K562 (cell line): ENCODE data around the gene PTTG1IP. TPM values are rescaled to one million over a fixed set of nuclear protein-coding genes. Genes with fewer than 3 reads are reported as not detected.

Experiments
- EP400 ChIP-seq: fragments of 450-650 bp; IDR thresholded peaks from 2 replicates; pipeline ENCODE4 v1.6.1; 2017; ENCODE audit warnings: antibody characterized with exemption, mild to moderate bottlenecking, moderate library complexity
- ESRRA ChIP-seq: fragments of 450-650 bp; IDR thresholded peaks from 2 replicates; pipeline ENCODE4 v1.6.1; 2014; ENCODE audit warnings: low read depth, mild to moderate bottlenecking, moderate library complexity, borderline replicate concordance
- HEY1 ChIP-seq: fragments of 250-450 bp; sonication (Bioruptor Pico); IDR thresholded peaks from 2 replicates; pipeline ENCODE4 v1.5.0; 2020; ENCODE audit warnings: mild to moderate bottlenecking, moderate library complexity, borderline replicate concordance
- HNRNPUL1 ChIP-seq: fragments of 200-400 bp; formaldehyde crosslinking; IDR thresholded peaks from 2 replicates; pipeline ENCODE4 v1.6.1; 2017; ENCODE audit warnings: low read length
- MEF2A ChIP-seq: IDR thresholded peaks from 2 replicates; pipeline ENCODE4 v1.6.1; 2011; ENCODE audit warnings: low read depth, mild to moderate bottlenecking, low read length, moderate library complexity; ENCODE audit not compliant: control insufficient read depth
- MTA2 ChIP-seq: fragments of 450-650 bp; IDR thresholded peaks from 2 replicates; pipeline ENCODE4 v1.6.1; 2016; ENCODE audit warnings: low read depth
- MTA3 ChIP-seq: fragments of 450-650 bp; formaldehyde crosslinking; IDR thresholded peaks from 2 replicates; pipeline ENCODE4 v1.6.1; 2017; ENCODE audit warnings: mild to moderate bottlenecking, borderline replicate concordance
- NR2C2 ChIP-seq, 2 experiments: fragments of 200-800 bp in 1 of 2; sonication (Bioruptor generic) in 1 of 2; sonication (generic) in 1 of 2; formaldehyde crosslinking in 1 of 2; IDR thresholded peaks; 2 replicates each; pipeline versions ENCODE4 v1.6.1 to v1.8.0; 2016 to 2022; ENCODE audit warnings: mild to moderate bottlenecking in 1 of 2, missing compliant biosample characterization in 1 of 2, missing genetic modification characterization in 1 of 2, missing genetic modification reagents in 1 of 2
- PPARD ChIP-seq: fragments of 250-450 bp; sonication (Bioruptor Pico); IDR thresholded peaks from 2 replicates; pipeline ENCODE4 v1.8.0; 2022; ENCODE audit warnings: inconsistent platforms, mild to moderate bottlenecking, moderate library complexity
- RBBP5 ChIP-seq: fragments of 200-600 bp; sonication (generic); IDR thresholded peaks from 2 replicates; pipeline ENCODE4 v1.6.1; 2012; ENCODE audit warnings: borderline replicate concordance, mild to moderate bottlenecking, low read length, control low read depth, inconsistent platforms; ENCODE audit not compliant: insufficient read depth, poor library complexity, severe bottlenecking
- RBM22 ChIP-seq: fragments of 200-400 bp; formaldehyde crosslinking; IDR thresholded peaks from 2 replicates; pipeline ENCODE4 v1.6.1; 2018; ENCODE audit warnings: low read length, low read depth; ENCODE audit not compliant: poor library complexity, severe bottlenecking
- RCOR1 ChIP-seq, 2 experiments: IDR thresholded peaks; 2 replicates each; pipeline ENCODE4 v1.6.1; 2012; ENCODE audit warnings: low read depth in 2 of 2, low read length in 2 of 2, borderline replicate concordance in 1 of 2, improper control_type of control experiment in 1 of 2
- SMAD3 ChIP-seq: fragments of 450-650 bp; formaldehyde crosslinking; conservative IDR thresholded peaks from 2 replicates; pipeline ENCODE4 v1.4.0; 2020; ENCODE audit warnings: mild to moderate bottlenecking
- SREBF2 ChIP-seq: sonication (generic); formaldehyde crosslinking; IDR thresholded peaks from 2 replicates; pipeline ENCODE4 v1.4.0; 2020; ENCODE audit warnings: mild to moderate bottlenecking, missing genetic modification reagents
- TGIF2 ChIP-seq: sonication (generic); formaldehyde crosslinking; IDR thresholded peaks from 2 replicates; pipeline ENCODE4 v1.8.1; 2022; ENCODE audit warnings: mild to moderate bottlenecking, missing genetic modification reagents, moderate library complexity
- WHSC1 ChIP-seq: IDR thresholded peaks from one replicate; pipeline ENCODE4 v1.6.1; 2012; ENCODE audit warnings: low read length, control low read depth, inconsistent platforms
- ZFX ChIP-seq: sonication (generic); formaldehyde crosslinking; IDR thresholded peaks from 2 replicates; pipeline ENCODE4 v1.8.0; 2022; ENCODE audit warnings: mild to moderate bottlenecking, missing genetic modification reagents, moderate library complexity
- ZNF644 ChIP-seq: fragments of 200-800 bp; sonication (Bioruptor generic); IDR thresholded peaks from 2 replicates; pipeline ENCODE4 v1.6.1; 2016; ENCODE audit warnings: low read depth, missing genetic modification characterization, missing compliant biosample characterization
- ZNF764 ChIP-seq: fragments of 250-450 bp; sonication (Bioruptor Pico); IDR thresholded peaks from 2 replicates; pipeline ENCODE4 v1.4.0; 2020; ENCODE audit warnings: low read depth, mild to moderate bottlenecking, moderate library complexity
- polyA plus RNA-seq, 8 experiments: library from polyadenylated mRNA; depleted of rRNA in 4 of 8; stranded (reverse) in 5 of 8; unstranded in 3 of 8; fragments of >200 nt; fragmentation: Nextera tagmentation in 2 of 8; fragmentation: Illumina TruSeq in 1 of 8; extraction: Ambion mirVana in 2 of 8; extraction: Trizol in 1 of 8; gene quantifications; 2 replicates each; pipeline versions ENCODE4 v1.2.1 to v1.2.3, GENCODE V29; 2011 to 2014; ENCODE audit warnings: inconsistent platforms in 1 of 8, missing spikeins in 1 of 8
- total RNA-seq, 7 experiments: library from RNA; depleted of rRNA in 6 of 7; stranded (reverse); fragments of >200 nt in 6 of 7; fragmentation: Illumina TruSeq in 2 of 7; extraction: Trizol in 2 of 7; gene quantifications; 2 replicates each; pipeline versions ENCODE4 v1.2.1 to v1.2.3, GENCODE V29; 2011 to 2021; ENCODE audit warnings: low replicate concordance in 1 of 7
- TF ChIP-seq, protein P1 (sequence below), 2 experiments: fragments of 450-650 bp; IDR thresholded peaks; 2 replicates each; pipeline ENCODE4 v1.6.1; 2018; ENCODE audit warnings: mild to moderate bottlenecking in 2 of 2, low read depth in 1 of 2; ENCODE audit not compliant: partially characterized antibody in 2 of 2
- TF ChIP-seq, protein P2 (sequence below): fragments of 450-650 bp; conservative IDR thresholded peaks from 2 replicates; pipeline ENCODE4 v1.6.1; 2016; ENCODE audit warnings: missing genetic modification characterization, low read depth, mild to moderate bottlenecking, missing compliant biosample characterization, moderate library complexity
- TF ChIP-seq, protein P3 (sequence below), 2 experiments: fragments of 250-450 bp in 1 of 2; fragments of 450-650 bp in 1 of 2; sonication (Bioruptor Pico) in 1 of 2; IDR thresholded peaks; 2 replicates each; pipeline versions ENCODE4 v1.6.1 to v1.8.0; 2016 to 2021; ENCODE audit warnings: mild to moderate bottlenecking in 2 of 2, moderate library complexity in 2 of 2, missing compliant biosample characterization in 1 of 2, missing genetic modification characterization in 1 of 2

Gene PTTG1IP
- total and polyA plus RNA-seq, 9 of the 15 experiments (the other 6 are each of a cell fraction or from before 2014, with no cell fraction given), result 5.0 to 99.3 (median 82.4) TPM

DNA sequence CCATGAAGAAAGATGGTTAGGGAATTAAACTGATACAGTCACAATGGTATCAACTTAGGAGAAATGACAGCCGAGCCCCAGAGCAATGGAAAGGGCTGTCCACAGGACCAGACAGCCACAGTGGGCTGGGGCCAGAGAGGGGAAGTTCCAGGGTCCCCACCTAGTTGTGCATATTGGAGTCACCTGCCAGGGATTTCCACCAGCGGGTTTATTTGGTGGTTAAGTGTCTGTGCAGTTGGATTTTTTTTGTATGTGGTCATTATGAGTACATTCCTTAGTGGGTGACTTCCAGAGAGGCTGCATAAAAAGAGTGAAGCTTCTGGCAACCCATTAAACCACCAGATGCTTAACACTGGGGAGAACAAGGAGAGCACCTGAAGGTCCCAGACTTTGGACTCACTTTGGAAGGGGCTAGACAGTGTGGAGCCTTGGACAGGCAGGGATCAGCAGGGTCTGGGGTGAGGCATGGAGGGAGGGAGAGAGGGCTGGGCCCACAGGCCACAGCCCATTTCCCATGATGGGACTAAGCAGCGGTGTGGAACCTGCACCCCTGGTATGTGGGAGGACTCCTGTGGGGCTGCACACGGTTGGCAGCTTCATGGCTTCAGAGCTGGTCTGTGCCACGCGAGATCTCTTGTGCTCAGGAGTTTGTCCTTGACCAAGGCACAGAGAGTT lies 7.8 kb upstream of the PTTG1IP start (continued):
- TF ChIP-seq MTA3, result no peak
- TF ChIP-seq, protein P1, sequence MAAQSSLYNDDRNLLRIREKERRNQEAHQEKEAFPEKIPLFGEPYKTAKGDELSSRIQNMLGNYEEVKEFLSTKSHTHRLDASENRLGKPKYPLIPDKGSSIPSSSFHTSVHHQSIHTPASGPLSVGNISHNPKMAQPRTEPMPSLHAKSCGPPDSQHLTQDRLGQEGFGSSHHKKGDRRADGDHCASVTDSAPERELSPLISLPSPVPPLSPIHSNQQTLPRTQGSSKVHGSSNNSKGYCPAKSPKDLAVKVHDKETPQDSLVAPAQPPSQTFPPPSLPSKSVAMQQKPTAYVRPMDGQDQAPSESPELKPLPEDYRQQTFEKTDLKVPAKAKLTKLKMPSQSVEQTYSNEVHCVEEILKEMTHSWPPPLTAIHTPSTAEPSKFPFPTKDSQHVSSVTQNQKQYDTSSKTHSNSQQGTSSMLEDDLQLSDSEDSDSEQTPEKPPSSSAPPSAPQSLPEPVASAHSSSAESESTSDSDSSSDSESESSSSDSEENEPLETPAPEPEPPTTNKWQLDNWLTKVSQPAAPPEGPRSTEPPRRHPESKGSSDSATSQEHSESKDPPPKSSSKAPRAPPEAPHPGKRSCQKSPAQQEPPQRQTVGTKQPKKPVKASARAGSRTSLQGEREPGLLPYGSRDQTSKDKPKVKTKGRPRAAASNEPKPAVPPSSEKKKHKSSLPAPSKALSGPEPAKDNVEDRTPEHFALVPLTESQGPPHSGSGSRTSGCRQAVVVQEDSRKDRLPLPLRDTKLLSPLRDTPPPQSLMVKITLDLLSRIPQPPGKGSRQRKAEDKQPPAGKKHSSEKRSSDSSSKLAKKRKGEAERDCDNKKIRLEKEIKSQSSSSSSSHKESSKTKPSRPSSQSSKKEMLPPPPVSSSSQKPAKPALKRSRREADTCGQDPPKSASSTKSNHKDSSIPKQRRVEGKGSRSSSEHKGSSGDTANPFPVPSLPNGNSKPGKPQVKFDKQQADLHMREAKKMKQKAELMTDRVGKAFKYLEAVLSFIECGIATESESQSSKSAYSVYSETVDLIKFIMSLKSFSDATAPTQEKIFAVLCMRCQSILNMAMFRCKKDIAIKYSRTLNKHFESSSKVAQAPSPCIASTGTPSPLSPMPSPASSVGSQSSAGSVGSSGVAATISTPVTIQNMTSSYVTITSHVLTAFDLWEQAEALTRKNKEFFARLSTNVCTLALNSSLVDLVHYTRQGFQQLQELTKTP (IDR thresholded peaks at IDR 0.05; ENCODE audit: low read depth in 1 of 2, partially characterized antibody in 2 of 2), result no peak
- no peak for TF ChIP-seq RBBP5
- no peak for TF ChIP-seq SREBF2 (CRISPR knock-in tag)
- TF ChIP-seq, protein P2, sequence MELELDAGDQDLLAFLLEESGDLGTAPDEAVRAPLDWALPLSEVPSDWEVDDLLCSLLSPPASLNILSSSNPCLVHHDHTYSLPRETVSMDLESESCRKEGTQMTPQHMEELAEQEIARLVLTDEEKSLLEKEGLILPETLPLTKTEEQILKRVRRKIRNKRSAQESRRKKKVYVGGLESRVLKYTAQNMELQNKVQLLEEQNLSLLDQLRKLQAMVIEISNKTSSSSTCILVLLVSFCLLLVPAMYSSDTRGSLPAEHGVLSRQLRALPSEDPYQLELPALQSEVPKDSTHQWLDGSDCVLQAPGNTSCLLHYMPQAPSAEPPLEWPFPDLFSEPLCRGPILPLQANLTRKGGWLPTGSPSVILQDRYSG (tag), result peak; percentile 56; the same call in 1 of the 2 replicates
- no peak for TF ChIP-seq MTA2
- no peak for TF ChIP-seq ZNF764 (CRISPR knock-in tag)
- peak; percentile 42 for TF ChIP-seq WHSC1
- no peak for TF ChIP-seq PPARD
- 0 out of 2 replicates have a peak, but pooled peaks have one; percentile 6 for TF ChIP-seq ESRRA
- no peak for TF ChIP-seq EP400
- no peak for TF ChIP-seq SMAD3 (CRISPR knock-in tag)
- no peak for TF ChIP-seq ZFX (CRISPR knock-in tag)
- TF ChIP-seq TGIF2 (CRISPR knock-in tag), result no peak
- no peak for TF ChIP-seq HEY1 (CRISPR knock-in tag)
- TF ChIP-seq, protein P3, sequence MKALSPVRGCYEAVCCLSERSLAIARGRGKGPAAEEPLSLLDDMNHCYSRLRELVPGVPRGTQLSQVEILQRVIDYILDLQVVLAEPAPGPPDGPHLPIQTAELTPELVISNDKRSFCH (CRISPR knock-in tag; IDR thresholded peaks at IDR 0.05), result no peak
- TF ChIP-seq, protein P3 (tag; IDR thresholded peaks at IDR 0.05), result 0 out of 2 replicates have a peak, but pooled peaks have one; percentile 9
- no peak for TF ChIP-seq ZNF644 (tag)
- TF ChIP-seq RBM22, result no peak
- no peak for TF ChIP-seq NR2C2 (CRISPR knock-in tag; IDR thresholded peaks at IDR 0.05)
- peak; percentile 9; the same call in 1 of the 2 replicates for TF ChIP-seq NR2C2 (tag; IDR thresholded peaks at IDR 0.05)
- no peak for TF ChIP-seq RCOR1 (IDR thresholded peaks at IDR 0.05; ENCODE audit: borderline replicate concordance in 1 of 2, low read depth in 2 of 2, low read length in 2 of 2)
- no peak for TF ChIP-seq HNRNPUL1
- no peak for TF ChIP-seq MEF2A
